ENCODE data around the gene TSNAX. TPM values are rescaled to one million over a fixed set of nuclear protein-coding genes. Genes with fewer than 3 reads are reported as not detected.

The TSNAX gene
- total and polyA plus RNA-seq, 2 of the 8 experiments (the other 6 are each of a cell fraction or from before 2014, with no cell fraction given): 7.7 to 34.0 TPM

- no peak for TF ChIP-seq KDM1A (IDR thresholded peaks at IDR 0.05; ENCODE audit: borderline replicate concordance, low read length)
These were observed 72.0 kb downstream of the TSNAX start (continued) for GRCh38 chr1:231600458-231600976.
